HepG2 (cell line): ENCODE data around the gene ALB. TPM values are rescaled to one million over a fixed set of nuclear protein-coding genes. Genes with fewer than 3 reads are reported as not detected.
A peak's percentile ranks its signal among the peaks of the same experiment; 100 is the strongest.

ENCODE experiments used
- ASH2L ChIP-seq: fragments of 300-600, 200-600 bp; sonication (generic); IDR thresholded peaks from 2 replicates; pipeline ENCODE4 v1.7.0; 2017; ENCODE audit warnings: low read depth, mild to moderate bottlenecking, moderate library complexity, mixed read lengths, low read length; ENCODE audit not compliant: insufficient read length
- CBX1 ChIP-seq: IDR thresholded peaks from one replicate; pipeline ENCODE4 v1.6.1; 2016; ENCODE audit warnings: antibody characterized with exemption, low read depth
- CREB1 ChIP-seq, 2 experiments: fragments of 450-650 bp in 1 of 2; IDR thresholded peaks; 2 replicates each; pipeline ENCODE4 v1.6.1; 2016 to 2017; ENCODE audit warnings: control low read depth in 1 of 2, mild to moderate bottlenecking in 1 of 2, missing compliant biosample characterization in 1 of 2, missing genetic modification characterization in 1 of 2
- HDAC2 ChIP-seq: sonication (generic); formaldehyde crosslinking; IDR thresholded peaks from 2 replicates; pipeline ENCODE4 v1.4.0; 2020; ENCODE audit warnings: missing genetic modification reagents
- HNF1A ChIP-seq, 2 experiments: sonication (generic) in 1 of 2; formaldehyde crosslinking in 1 of 2; IDR thresholded peaks; 2 replicates each; pipeline versions ENCODE4 v1.4.0 to v1.6.1; 2016 to 2020; ENCODE audit warnings: borderline replicate concordance in 1 of 2, low read depth in 1 of 2, mild to moderate bottlenecking in 1 of 2, missing genetic modification reagents in 1 of 2
- MTF2 ChIP-seq: sonication (generic); formaldehyde crosslinking; IDR thresholded peaks from 2 replicates; pipeline ENCODE4 v1.5.0; 2020; ENCODE audit warnings: missing genetic modification reagents, borderline replicate concordance
- NONO ChIP-seq, 2 experiments: fragments of 450-650 bp in 1 of 2; sonication (generic) in 1 of 2; formaldehyde crosslinking in 1 of 2; IDR thresholded peaks in 1 of 2; conservative IDR thresholded peaks in 1 of 2; 2 replicates each; pipeline versions ENCODE4 v1.6.1 to v1.8.0; 2017 to 2022; ENCODE audit warnings: mild to moderate bottlenecking in 1 of 2, missing genetic modification reagents in 1 of 2, moderate library complexity in 1 of 2
- PTBP1 ChIP-seq: fragments of 200-400 bp; formaldehyde crosslinking; IDR thresholded peaks from 2 replicates; pipeline ENCODE4 v1.6.1; 2018; ENCODE audit warnings: low read length, low read depth; ENCODE audit not compliant: poor library complexity, severe bottlenecking
- RAD51 ChIP-seq: fragments of 450-650 bp; IDR thresholded peaks from 2 replicates; pipeline ENCODE4 v1.6.1; 2016; ENCODE audit warnings: borderline replicate concordance
- RFXAP ChIP-seq: sonication (generic); formaldehyde crosslinking; IDR thresholded peaks from 2 replicates; pipeline ENCODE4 v1.4.0; 2020; ENCODE audit warnings: missing genetic modification reagents, borderline replicate concordance
- TEAD2 ChIP-seq: sonication (generic); formaldehyde crosslinking; IDR thresholded peaks from 2 replicates; pipeline ENCODE4 v1.9.0; 2021; ENCODE audit warnings: missing genetic modification reagents
- TRIM22 ChIP-seq: fragments of 450-650 bp; IDR thresholded peaks from 2 replicates; pipeline ENCODE4 v1.6.1; 2017
- ZBTB20 ChIP-seq: sonication (generic); formaldehyde crosslinking; IDR thresholded peaks from 2 replicates; pipeline ENCODE4 v1.8.1; 2023; ENCODE audit warnings: missing genetic modification reagents, low read depth, mild to moderate bottlenecking, borderline replicate concordance
- ZBTB25 ChIP-seq: IDR thresholded peaks from 2 replicates; pipeline ENCODE4 v1.6.1; 2018; ENCODE audit warnings: missing genetic modification reagents
- ZMYM3 ChIP-seq: sonication (generic); formaldehyde crosslinking; IDR thresholded peaks from 2 replicates; pipeline ENCODE4 v1.5.1; 2020; ENCODE audit warnings: mild to moderate bottlenecking, missing genetic modification reagents
- ZNF101 ChIP-seq: sonication (generic); formaldehyde crosslinking; IDR thresholded peaks from 2 replicates; pipeline ENCODE4 v1.4.0; 2020; ENCODE audit warnings: mild to moderate bottlenecking, low read depth, missing genetic modification reagents, borderline replicate concordance
- ZNF18 ChIP-seq: sonication (generic); formaldehyde crosslinking; IDR thresholded peaks from 2 replicates; pipeline ENCODE4 v1.8.0; 2022; ENCODE audit warnings: mild to moderate bottlenecking, missing genetic modification reagents; ENCODE audit not compliant: insufficient replicate concordance
- ZNF549 ChIP-seq: sonication (generic); formaldehyde crosslinking; IDR thresholded peaks from 2 replicates; pipeline ENCODE4 v1.5.0; 2020; ENCODE audit warnings: missing genetic modification reagents
- ZNF563 ChIP-seq: sonication (generic); formaldehyde crosslinking; IDR thresholded peaks from 2 replicates; pipeline ENCODE4 v1.8.0; 2022; ENCODE audit warnings: mild to moderate bottlenecking, moderate library complexity, missing genetic modification reagents
- ZSCAN5A ChIP-seq: sonication (generic); formaldehyde crosslinking; IDR thresholded peaks from 2 replicates; pipeline ENCODE4 v1.8.0; 2022; ENCODE audit warnings: mild to moderate bottlenecking, missing genetic modification reagents, borderline replicate concordance
- polyA plus RNA-seq, 8 experiments: library from polyadenylated mRNA; depleted of rRNA in 3 of 8; stranded (reverse) in 7 of 8; unstranded in 1 of 8; fragments of >200 nt; fragmentation: Illumina TruSeq in 4 of 8; extraction: Trizol in 4 of 8; gene quantifications; 2 replicates each; pipeline versions ENCODE4 v1.2.1 to v1.2.3, GENCODE V29; 2011 to 2016; ENCODE audit warnings: low read depth in 4 of 8, missing spikeins in 1 of 8, mixed read lengths in 1 of 8; ENCODE audit not compliant: insufficient read depth in 1 of 8
- total RNA-seq, 5 experiments: library from RNA; depleted of rRNA; stranded (reverse); fragments of >200 nt; fragmentation: Illumina TruSeq; extraction: Trizol; gene quantifications; 2 replicates each; pipeline ENCODE4 v1.2.3, GENCODE V29; 2016; ENCODE audit warnings: low read depth in 1 of 5

Gene ALB
- total and polyA plus RNA-seq, 2 of the 13 experiments (the other 11 are each of a cell fraction or from before 2014, with no cell fraction given), result 22,259 to 22,625 TPM

- TF ChIP-seq ZNF549 (CRISPR knock-in tag) (no peak), PTBP1 (no peak), ZNF18 (CRISPR knock-in tag) (no peak), ZMYM3 (CRISPR knock-in tag) (no peak), RAD51 (no peak), HNF1A (IDR thresholded peaks at IDR 0.05; ENCODE audit: low read depth) (peak; percentile 64), HNF1A (CRISPR knock-in tag; IDR thresholded peaks at IDR 0.05; ENCODE audit: borderline replicate concordance) (peak; percentile 48; the same call in 1 of the 2 replicates), ZNF563 (no peak), CREB1 (IDR thresholded peaks at IDR 0.05) (no peak), CREB1 (CRISPR knock-in tag; IDR thresholded peaks at IDR 0.05) (peak; percentile 57), ZNF101 (CRISPR knock-in tag) (no peak), ASH2L (no peak), CBX1 (no peak), ZBTB25 (CRISPR knock-in tag) (no peak), MTF2 (CRISPR knock-in tag) (no peak), ZBTB20 (CRISPR knock-in tag) (no peak), NONO (IDR thresholded peaks at IDR 0.05) (no peak), NONO (CRISPR knock-in tag; conservative IDR thresholded peaks at IDR 0.05) (no peak), RFXAP (CRISPR knock-in tag) (no peak), HDAC2 (no peak), TEAD2 (CRISPR knock-in tag) (no peak), TRIM22 (no peak), ZSCAN5A (CRISPR knock-in tag) (no peak)
Observed at GRCh38 chr4:73415807-73416238, 11.7 kb downstream of the ALB start (continued).
